GM10266 (cell line): Measurements from ENCODE around the gene STOX2.

Source experiments
- DNase-seq: peaks from one replicate; pipeline ENCODE4 v3.0.0; 2012; ENCODE audit errors: extremely low spot score
- TF ChIP-seq, protein P1 (sequence below): IDR thresholded peaks from 2 replicates; pipeline ENCODE4 v1.5.1; 2012; ENCODE audit warnings: mild to moderate bottlenecking, low read depth; ENCODE audit not compliant: control insufficient read depth, insufficient read depth; ENCODE audit errors: missing control alignments

Gene STOX2

DNA sequence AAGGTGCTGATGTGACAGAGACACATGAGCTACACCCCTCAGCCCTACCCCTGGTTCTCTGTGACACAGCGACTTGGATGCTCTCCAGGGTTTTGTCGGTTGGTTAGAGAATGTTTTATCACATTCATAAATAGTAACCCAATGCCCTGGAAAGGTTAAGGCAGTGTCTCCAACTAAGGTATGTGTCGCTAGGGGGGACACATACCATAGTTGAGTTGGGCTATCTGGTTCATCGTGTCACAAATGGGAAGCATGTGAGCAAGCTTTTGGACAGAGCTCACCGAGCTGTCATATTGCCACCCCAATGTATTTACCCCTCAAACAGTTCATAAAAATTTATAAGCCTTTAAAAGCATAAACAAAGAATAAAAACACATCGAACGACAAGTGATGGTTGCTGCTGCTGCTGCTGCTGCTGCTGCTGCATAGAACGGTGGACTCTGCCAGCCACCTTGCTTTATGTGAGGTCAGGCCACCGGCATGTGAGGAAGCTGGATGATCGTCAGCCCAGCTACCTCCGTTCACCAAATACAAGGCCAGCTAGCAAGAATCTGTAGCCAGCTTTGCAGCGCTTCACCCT is 55.9 kb downstream of the STOX2 start:
- TF ChIP-seq, protein P1, sequence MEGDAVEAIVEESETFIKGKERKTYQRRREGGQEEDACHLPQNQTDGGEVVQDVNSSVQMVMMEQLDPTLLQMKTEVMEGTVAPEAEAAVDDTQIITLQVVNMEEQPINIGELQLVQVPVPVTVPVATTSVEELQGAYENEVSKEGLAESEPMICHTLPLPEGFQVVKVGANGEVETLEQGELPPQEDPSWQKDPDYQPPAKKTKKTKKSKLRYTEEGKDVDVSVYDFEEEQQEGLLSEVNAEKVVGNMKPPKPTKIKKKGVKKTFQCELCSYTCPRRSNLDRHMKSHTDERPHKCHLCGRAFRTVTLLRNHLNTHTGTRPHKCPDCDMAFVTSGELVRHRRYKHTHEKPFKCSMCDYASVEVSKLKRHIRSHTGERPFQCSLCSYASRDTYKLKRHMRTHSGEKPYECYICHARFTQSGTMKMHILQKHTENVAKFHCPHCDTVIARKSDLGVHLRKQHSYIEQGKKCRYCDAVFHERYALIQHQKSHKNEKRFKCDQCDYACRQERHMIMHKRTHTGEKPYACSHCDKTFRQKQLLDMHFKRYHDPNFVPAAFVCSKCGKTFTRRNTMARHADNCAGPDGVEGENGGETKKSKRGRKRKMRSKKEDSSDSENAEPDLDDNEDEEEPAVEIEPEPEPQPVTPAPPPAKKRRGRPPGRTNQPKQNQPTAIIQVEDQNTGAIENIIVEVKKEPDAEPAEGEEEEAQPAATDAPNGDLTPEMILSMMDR: no peak
- no peak for DNase-seq

DNA sequence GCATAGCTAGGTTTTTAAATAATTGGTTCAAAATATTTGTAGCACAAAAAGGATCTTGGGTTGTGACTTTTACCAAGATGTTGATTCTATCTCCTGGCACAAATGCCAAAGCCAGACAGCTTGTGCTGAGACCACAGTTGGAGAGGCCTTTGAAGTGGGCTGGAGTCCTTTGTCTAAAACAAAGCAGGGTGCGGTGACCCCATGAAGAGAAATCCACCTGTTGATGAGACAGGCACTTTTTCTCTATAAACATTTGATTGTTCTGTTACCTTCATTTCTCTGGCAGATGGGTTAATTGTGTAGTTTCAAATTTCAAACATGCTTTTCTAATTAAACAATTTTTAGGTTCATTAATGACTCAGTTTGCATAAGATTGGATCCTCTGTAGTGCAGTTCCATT is 56.7 kb downstream of the STOX2 start:
- no peak for DNase-seq
- TF ChIP-seq, protein P1: no peak

DNA sequence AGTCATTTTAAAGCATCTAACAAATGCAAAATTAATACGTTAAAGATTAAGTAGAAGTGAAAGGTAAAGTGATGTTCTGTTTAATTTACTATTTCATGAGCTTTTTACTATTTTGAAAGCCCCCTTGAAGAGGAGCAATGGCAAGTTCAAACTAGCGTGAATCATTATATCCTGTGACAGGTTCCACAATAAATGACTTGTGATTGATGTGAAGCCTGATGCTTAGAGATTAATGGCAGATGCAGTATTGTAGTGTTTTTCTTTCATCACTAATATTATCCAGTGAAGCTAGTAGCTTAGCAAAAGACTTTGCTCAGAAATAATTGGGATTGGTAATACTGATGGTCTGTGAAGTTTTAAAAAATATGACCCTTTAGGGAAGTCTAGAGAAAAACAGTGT is 57.3 kb downstream of the STOX2 start:
- DNase-seq: no peak
- TF ChIP-seq, protein P1: no peak

DNA sequence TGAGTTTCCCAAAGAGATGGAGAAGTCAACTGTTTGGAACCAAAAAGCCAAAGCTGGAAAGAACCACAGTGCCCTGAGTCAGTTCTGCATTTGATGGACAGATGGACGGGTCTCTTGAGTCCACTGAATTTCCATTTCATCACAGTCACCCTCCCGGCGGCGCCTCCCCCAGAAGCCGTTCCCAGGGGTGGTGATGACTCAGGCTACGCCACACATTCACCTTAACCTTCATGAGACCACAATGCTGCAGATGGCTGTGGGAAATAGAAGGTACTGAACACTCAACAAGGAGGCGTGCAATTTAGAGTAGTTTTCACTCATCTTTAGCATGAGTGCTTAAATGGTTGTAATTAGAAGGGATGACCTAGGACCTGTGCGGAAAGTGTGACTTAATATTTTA is 61.3 kb downstream of the STOX2 start:
- TF ChIP-seq, protein P1: no peak
- no peak for DNase-seq

DNA sequence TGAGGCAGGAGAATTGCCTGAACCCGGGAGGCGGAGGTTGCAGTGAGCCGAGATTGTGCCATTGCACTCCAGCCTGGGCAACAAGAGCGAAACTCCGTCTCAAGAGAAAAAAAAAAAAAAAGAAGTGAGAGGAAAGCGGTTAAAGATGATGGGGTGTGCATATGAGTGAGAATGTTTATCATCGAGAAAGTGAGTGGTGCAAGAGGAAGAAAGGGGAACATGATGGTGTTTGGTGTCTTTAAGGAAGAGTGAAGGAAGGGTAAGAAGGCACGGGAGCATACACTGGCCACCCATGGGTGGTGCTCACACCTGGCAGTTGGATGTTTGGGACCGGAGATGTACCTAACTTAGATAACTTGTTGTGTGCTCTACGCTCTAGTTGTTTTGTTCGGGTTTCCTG is 62.2 kb downstream of the STOX2 start:
- no peak for DNase-seq

DNA sequence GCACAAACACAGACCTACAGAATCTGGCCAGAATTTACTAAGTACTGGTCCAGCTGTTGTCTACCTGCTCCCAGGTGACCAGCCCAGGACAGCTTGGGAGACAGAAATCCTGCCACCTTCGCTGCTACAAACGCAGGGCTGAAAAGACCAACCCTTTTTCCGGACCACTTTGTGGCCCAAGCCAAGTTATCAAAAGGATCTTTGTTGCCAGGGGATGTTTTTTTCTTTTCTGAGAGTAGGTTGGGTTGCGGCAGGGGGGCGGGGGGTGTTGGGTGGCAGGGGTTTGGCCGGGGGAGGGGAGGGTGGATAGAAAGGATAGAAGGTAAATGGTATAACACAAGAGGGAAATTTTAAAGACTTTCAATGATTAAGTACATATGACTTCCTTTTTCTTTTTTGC is 63.4 kb downstream of the STOX2 start:
- no peak for DNase-seq
- TF ChIP-seq, protein P1: no peak

More for the DNA sequence above, 62.2 kb downstream of the STOX2 start:
- TF ChIP-seq, protein P1: no peak

DNA sequence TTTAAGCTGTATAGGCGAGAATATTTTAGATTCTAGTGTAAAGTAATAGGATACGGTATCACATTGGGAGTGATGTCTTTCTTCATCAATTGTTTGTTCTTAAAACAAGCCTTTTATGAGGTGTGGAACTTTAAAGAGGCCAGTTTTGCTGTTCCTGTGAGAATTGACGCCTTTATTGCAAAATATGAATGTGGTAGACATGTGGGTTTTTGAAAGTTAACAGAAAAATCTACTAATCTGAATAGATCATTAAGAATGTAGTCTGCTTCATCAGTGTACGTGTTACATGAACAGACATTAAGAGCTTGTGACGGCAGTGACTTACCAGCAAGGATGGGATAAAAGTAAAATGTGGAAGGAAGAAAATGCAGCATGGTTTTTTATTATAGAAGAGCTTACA is 63.8 kb downstream of the STOX2 start:
- DNase-seq: no peak
- TF ChIP-seq, protein P1: no peak
